HEK293 (cell line): ENCODE data around the gene PIF1.
A peak's percentile ranks its signal among the peaks of the same experiment; 100 is the strongest.

ENCODE experiments used
- CTCF ChIA-PET: fragments of 350-600 bp; formaldehyde crosslinking; extraction: SDS; loops from one replicate; lab custom pipeline; 2021; ENCODE audit warnings: antibody characterized with exemption; lab: Yijun Ruan, JAX
- POLR2A ChIA-PET: fragments of 300-600 bp; formaldehyde crosslinking; extraction: SDS; loops from one replicate; lab custom pipeline; 2020; ENCODE audit warnings: antibody characterized with exemption, inconsistent platforms; lab: Yijun Ruan, JAX
- H3K27ac ChIP-seq: fragments of 200-500 bp; sonication (Bioruptor generic); 2 replicates; pipeline ENCODE4 v1.5.1; 2014; ENCODE audit warnings: low read depth, low read length, control low read depth, inconsistent platforms; ENCODE audit errors: extremely low read depth
- H3K36me3 ChIP-seq, 2 experiments: fragments of 200-500 bp in 1 of 2; sonication (Bioruptor generic) in 1 of 2; 1 replicate in 1 of 2; 2 replicates in 1 of 2; pipeline ENCODE4 v1.5.1; 2014 to 2017; ENCODE audit warnings: inconsistent platforms in 2 of 2, low read length in 2 of 2; ENCODE audit not compliant: control insufficient read depth in 2 of 2, insufficient read depth in 1 of 2
- H3K4me1 ChIP-seq: fragments of 200-500 bp; sonication (Bioruptor generic); 2 replicates; pipeline ENCODE4 v1.5.1; 2014; ENCODE audit warnings: mild to moderate bottlenecking, low read length, inconsistent platforms; ENCODE audit not compliant: control insufficient read depth, insufficient read depth
- H3K4me3 ChIP-seq: 2 replicates; pipeline ENCODE4 v1.5.1; 2011; ENCODE audit warnings: low read depth, mild to moderate bottlenecking, control low read depth, low read length, moderate library complexity
- H3K9me3 ChIP-seq: fragments of 200-500 bp; sonication (Bioruptor generic); 2 replicates; pipeline ENCODE4 v1.5.1; 2014; ENCODE audit warnings: low read depth, low read length, inconsistent platforms; ENCODE audit not compliant: control insufficient read depth, insufficient read depth
- BCL11A ChIP-seq: fragments of 450-650 bp; formaldehyde crosslinking; IDR thresholded peaks from 2 replicates; pipeline ENCODE4 v1.5.1; 2016; ENCODE audit warnings: low read depth, missing biosample characterization, missing genetic modification characterization
- GLI2 ChIP-seq: fragments of 450-650 bp; formaldehyde crosslinking; IDR thresholded peaks from 2 replicates; pipeline ENCODE4; 2017; ENCODE audit warnings: missing biosample characterization, missing genetic modification characterization, low read depth, borderline replicate concordance
- GLIS1 ChIP-seq: fragments of 450-650 bp; formaldehyde crosslinking; IDR thresholded peaks from 2 replicates; pipeline ENCODE4 v1.5.1; 2016; ENCODE audit warnings: missing biosample characterization, missing genetic modification characterization
- PRDM2 ChIP-seq: fragments of 450-650 bp; formaldehyde crosslinking; IDR thresholded peaks from 2 replicates; pipeline ENCODE4 v1.5.1; 2016; ENCODE audit warnings: missing biosample characterization, missing genetic modification characterization, borderline replicate concordance
- ZNF184 ChIP-seq: fragments of 450-650 bp; IDR thresholded peaks from 2 replicates; pipeline ENCODE4 v1.5.1; 2018; ENCODE audit warnings: missing biosample characterization, mild to moderate bottlenecking, missing genetic modification characterization
- ZNF19 ChIP-seq: fragments of 450-650 bp; formaldehyde crosslinking; IDR thresholded peaks from 2 replicates; pipeline ENCODE4; 2016; ENCODE audit warnings: missing biosample characterization, missing genetic modification characterization, low read depth
- ZNF423 ChIP-seq: fragments of 450-650 bp; formaldehyde crosslinking; IDR thresholded peaks from 2 replicates; pipeline ENCODE4 v1.5.1; 2016; ENCODE audit warnings: missing biosample characterization, missing genetic modification characterization
- ZNF501 ChIP-seq: fragments of 450-650 bp; formaldehyde crosslinking; IDR thresholded peaks from 2 replicates; pipeline ENCODE4 v1.5.1; 2016; ENCODE audit warnings: missing biosample characterization, missing genetic modification characterization
- ZNF518A ChIP-seq: fragments of 450-650 bp; formaldehyde crosslinking; conservative IDR thresholded peaks from 2 replicates; pipeline ENCODE4 v1.5.1; 2016; ENCODE audit warnings: low read depth, missing biosample characterization, missing genetic modification characterization
- ZNF544 ChIP-seq: fragments of 450-650 bp; formaldehyde crosslinking; IDR thresholded peaks from 2 replicates; pipeline ENCODE4 v1.5.0; 2017; ENCODE audit warnings: missing biosample characterization, missing genetic modification characterization
- ZNF76 ChIP-seq: fragments of 450-650 bp; formaldehyde crosslinking; IDR thresholded peaks from 2 replicates; pipeline ENCODE4; 2016; ENCODE audit warnings: low read depth, missing biosample characterization, missing genetic modification characterization, borderline replicate concordance
- TF ChIP-seq, protein P1 (sequence below): IDR thresholded peaks from 2 replicates; pipeline ENCODE4 v1.6.1; 2011; ENCODE audit warnings: mild to moderate bottlenecking, low read depth, low read length, borderline replicate concordance
- TF ChIP-seq, protein P2 (sequence below): fragments of 450-650 bp; formaldehyde crosslinking; IDR thresholded peaks from 2 replicates; pipeline ENCODE4 v1.5.1; 2016; ENCODE audit warnings: missing biosample characterization, missing genetic modification characterization
- TF ChIP-seq, protein P3 (sequence below): fragments of 450-650 bp; formaldehyde crosslinking; IDR thresholded peaks from 2 replicates; pipeline ENCODE4 v1.5.1; 2016; ENCODE audit warnings: missing biosample characterization, missing genetic modification characterization

PIF1 gene

GRCh38 chr15:64807051-64807749 is 18.2 kb downstream of the PIF1 start:
- Histone ChIP-seq H3K4me3 (no peak overlapping the region), H3K9me3 (no peaks in the 10 kb centered on the region), H3K36me3 (no peaks in the 10 kb centered on the region), H3K4me1 (no peaks in the 10 kb centered on the region), H3K27ac (no peak overlapping the region)
- POLR2A ChIA-PET, result interaction anchor here (0.8 kb wide), 1 partner anchor 18 kb away, joined by 3 read pairs; the partner anchor contains the start of gene PIF1
- no peak for TF ChIP-seq ZNF423 (tag by site-specific recombination)
- CTCF ChIA-PET, result no interaction called here

DNA sequence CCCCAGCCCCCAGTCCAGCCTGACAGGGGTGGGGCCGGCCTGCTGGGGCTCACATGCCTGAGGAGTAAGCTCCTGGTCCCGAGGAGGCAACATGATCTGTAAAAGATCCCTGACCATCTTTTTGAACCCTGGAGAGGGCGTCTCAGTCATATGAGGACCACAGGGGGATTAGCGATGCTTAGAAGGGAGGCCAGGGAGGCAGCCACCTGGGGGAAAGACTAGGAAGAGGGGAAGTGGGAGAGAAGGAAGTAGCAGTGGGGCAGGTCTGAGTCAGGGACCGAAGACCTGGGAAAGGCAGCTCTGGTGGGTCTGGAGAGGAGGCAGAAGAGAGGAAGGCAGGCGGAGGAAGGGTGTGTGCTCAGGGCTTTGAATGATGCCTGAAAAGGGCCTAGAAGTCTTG is 18.9 kb downstream of the PIF1 start:
- H3K9me3 ChIP-seq, result no peaks in the 10 kb centered on the region
- no peaks in the 10 kb centered on the region for H3K4me1 ChIP-seq
- H3K36me3 ChIP-seq, result no peaks in the 10 kb centered on the region
- no peak overlapping the region for H3K4me3 ChIP-seq
- ChIA-PET CTCF (interaction anchor here (0.9 kb wide), 1 partner anchor 78 kb away, joined by 3 read pairs; no protein-coding TSS in a partner anchor), POLR2A (no interaction called here)
- no peak overlapping the region for H3K27ac ChIP-seq
- TF ChIP-seq PRDM2 (tag by site-specific recombination) (no peak), ZNF19 (no peak), BCL11A (tag by site-specific recombination) (no peak), GLIS1 (0 out of 2 replicates have a peak, but pooled peaks have one; percentile 5), ZNF76 (tag by site-specific recombination) (no peak)

- CTCF ChIA-PET, result interaction anchor here (0.7 to 1.5 kb wide), 3 partner anchors 11 to 77 kb away, joined by 3 to 6 read pairs (median 4); no protein-coding TSS in a partner anchor
- H3K9me3 ChIP-seq, result no peaks in the 10 kb centered on the region
- H3K4me1 ChIP-seq, result no peaks in the 10 kb centered on the region
- no peak overlapping the region for H3K4me3 ChIP-seq
- H3K27ac ChIP-seq, result no peak overlapping the region
- POLR2A ChIA-PET, result no interaction called here
- no peaks in the 10 kb centered on the region for H3K36me3 ChIP-seq
- TF ChIP-seq ZNF518A (tag by site-specific recombination), result peak; percentile 93
- TF ChIP-seq, protein P1, sequence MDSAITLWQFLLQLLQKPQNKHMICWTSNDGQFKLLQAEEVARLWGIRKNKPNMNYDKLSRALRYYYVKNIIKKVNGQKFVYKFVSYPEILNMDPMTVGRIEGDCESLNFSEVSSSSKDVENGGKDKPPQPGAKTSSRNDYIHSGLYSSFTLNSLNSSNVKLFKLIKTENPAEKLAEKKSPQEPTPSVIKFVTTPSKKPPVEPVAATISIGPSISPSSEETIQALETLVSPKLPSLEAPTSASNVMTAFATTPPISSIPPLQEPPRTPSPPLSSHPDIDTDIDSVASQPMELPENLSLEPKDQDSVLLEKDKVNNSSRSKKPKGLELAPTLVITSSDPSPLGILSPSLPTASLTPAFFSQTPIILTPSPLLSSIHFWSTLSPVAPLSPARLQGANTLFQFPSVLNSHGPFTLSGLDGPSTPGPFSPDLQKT, result no peak
- no peak for TF ChIP-seq ZNF184 (tag by site-specific recombination)
- TF ChIP-seq ZNF544, result no peak
- TF ChIP-seq, protein P2, sequence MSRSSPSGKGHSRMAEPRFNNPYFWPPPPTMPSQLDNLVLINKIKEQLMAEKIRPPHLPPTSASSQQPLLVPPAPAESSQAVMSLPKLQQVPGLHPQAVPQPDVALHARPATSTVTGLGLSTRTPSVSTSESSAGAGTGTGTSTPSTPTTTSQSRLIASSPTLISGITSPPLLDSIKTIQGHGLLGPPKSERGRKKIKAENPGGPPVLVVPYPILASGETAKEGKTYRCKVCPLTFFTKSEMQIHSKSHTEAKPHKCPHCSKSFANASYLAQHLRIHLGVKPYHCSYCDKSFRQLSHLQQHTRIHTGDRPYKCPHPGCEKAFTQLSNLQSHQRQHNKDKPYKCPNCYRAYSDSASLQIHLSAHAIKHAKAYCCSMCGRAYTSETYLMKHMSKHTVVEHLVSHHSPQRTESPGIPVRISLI (tag by site-specific recombination), result no peak
- TF ChIP-seq GLI2 (tag by site-specific recombination), result peak; percentile 57; the same call in 1 of the 2 replicates
- no peak for TF ChIP-seq ZNF501 (tag by site-specific recombination)
- TF ChIP-seq, protein P3, sequence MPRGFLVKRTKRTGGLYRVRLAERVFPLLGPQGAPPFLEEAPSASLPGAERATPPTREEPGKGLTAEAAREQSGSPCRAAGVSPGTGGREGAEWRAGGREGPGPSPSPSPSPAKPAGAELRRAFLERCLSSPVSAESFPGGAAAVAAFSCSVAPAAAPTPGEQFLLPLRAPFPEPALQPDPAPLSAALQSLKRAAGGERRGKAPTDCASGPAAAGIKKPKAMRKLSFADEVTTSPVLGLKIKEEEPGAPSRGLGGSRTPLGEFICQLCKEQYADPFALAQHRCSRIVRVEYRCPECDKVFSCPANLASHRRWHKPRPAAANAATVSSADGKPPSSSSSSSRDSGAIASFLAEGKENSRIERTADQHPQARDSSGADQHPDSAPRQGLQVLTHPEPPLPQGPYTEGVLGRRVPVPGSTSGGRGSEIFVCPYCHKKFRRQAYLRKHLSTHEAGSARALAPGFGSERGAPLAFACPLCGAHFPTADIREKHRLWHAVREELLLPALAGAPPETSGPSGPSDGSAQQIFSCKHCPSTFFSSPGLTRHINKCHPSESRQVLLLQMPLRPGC, result no peak
Measured at GRCh38 chr15:64804619-64805018, 20.8 kb downstream of the PIF1 start.
